CD4-positive, alpha-beta T cell treated with Interleukin-15 for 1 hour (primary cell): ENCODE results near the gene PILRB.
"Not testable (repeated sequence)": the region's sequence is repeated elsewhere in the genome, so short reads cannot be mapped to it uniquely, and the experiment has no call there.

Experiments
- DNase-seq: peaks from one replicate; pipeline ENCODE4 v3.0.0-alpha.2; 2020

Gene PILRB

DNA sequence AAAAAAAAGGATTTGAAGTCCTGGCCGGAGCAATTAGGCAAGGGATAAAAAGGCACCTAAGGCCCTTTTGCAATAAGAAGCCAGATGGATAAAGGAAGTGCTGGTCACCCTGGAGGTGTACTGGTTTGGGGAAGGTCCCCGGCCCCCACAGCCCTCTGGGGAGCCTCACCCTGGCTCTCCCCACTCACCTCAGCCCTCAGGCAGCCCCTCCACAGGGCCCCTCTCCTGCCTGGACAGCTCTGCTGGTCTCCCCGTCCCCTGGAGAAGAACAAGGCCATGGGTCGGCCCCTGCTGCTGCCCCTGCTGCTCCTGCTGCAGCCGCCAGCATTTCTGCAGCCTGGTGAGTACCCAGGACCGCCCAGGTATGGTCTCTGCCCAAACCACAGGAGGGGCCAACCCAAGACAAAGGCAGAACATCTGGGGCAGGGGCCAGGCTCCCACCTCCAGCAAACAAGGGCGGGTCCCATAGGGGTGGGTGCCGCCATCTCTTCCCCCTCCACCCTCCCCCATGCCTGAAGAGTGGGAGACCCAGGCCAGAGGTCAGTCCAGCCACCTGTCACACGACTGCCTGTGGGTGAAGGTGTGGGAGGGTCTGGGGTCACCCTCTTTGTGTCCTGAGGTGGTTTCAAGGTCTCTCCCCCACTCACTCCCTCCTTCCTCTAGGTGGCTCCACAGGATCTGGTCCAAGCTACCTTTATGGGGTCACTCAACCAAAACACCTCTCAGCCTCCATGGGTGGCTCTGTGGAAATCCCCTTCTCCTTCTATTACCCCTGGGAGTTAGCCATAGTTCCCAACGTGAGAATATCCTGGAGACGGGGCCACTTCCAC is at the start of gene PILRB:
PILRB (plus strand) TSS at position 91 of the 830 bp plus-strand sequence; CDS start at position 277, 186 bp downstream.
- DNase-seq = no peak

DNA sequence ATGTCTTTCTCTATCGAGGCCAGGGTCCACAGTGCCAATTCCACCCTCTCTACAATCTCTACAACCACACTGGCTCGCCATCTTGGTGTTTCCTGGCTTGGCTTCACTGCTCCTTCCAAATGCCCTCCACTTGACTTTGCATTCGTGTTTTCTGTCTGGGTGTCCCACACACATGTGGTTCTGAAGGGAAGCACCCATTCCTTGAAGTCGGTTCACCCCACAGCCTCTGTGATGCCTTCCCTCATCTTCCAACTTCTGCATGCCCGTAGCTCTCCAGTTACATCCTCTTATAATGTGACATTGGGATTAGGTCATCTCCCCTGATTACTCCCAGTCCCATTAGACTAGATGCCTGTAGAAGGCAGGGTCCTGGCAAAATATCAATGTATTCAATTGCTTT is 39.6 kb upstream of the PILRB start:
- not testable (repeated sequence) for DNase-seq

DNA sequence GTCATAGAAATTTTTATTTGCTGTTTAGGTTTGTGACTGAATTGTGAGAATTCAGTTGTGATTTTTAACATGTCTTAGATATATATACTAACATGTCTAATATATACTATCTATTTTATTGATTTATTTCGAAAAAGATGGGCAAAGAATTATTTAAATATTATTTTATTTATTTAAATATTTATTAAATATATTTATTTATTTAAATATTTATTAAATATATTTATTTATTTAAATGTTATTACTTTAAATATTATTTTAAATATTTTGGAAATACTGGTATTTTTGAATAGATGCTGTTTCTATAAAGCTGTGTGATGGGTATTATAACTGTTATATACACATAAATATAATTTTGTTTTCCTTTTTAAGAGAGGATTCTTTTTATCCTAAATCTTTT is 36.3 kb upstream of the PILRB start:
- DNase-seq = not testable (repeated sequence)

DNA sequence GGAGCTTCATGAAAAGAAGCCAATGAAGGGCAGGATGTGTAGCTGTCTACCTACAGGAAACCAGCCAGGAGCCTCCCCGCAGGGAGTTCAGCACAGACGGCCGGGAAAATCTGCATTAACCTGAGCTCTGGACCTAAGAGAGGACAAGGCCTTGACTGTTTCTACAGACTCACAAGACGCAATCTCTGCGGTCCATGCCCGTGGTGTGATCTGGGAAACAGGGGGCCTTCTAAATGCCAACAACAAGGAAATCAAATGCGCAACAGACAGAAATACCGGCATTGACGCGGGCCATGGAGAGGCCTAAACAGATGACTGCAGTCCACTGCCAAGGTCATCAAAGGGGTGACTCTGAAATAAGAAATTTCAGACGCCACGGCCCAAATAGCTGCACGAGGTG is 33.7 kb upstream of the PILRB start:
- DNase-seq = not testable (repeated sequence)

DNA sequence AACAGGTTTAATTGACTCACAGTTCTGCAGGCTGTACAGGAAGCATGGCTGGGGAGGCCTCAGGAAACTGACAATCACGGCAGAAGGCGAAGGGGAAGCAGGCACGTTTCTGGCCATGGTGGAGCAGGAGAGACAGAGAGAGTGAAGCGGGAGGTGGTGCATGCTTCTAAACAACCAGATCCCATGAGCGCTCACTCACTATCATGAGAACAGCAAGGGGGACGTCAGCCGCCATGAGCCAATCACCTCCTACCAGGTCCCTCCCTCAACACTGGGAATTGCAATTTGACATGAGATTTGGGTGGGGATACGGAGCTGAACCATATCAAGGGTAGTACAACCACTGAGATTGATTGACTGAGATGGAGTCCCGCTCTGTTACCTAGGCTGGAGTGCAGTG is 32.2 kb upstream of the PILRB start:
- DNase-seq = not testable (repeated sequence)

DNA sequence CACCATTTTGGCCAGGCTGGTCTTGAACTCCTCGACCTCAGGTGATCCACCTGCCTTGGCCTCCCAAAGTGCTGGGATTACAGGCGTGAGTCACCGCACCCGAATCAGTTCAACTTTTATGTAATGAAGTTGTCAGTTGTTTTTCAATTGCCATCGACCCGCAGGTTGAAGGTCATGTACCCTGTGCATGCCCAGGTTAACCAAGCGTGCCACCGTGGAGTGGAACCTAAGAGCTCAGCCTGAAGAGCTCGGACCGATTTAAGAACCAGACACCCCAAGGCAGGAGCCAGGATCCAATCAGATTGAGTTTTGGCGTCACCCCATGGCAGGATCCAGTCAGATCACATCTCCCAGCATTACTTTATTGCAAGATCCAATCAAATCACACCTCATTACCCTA is 31.0 kb upstream of the PILRB start:
- DNase-seq = not testable (repeated sequence)

DNA sequence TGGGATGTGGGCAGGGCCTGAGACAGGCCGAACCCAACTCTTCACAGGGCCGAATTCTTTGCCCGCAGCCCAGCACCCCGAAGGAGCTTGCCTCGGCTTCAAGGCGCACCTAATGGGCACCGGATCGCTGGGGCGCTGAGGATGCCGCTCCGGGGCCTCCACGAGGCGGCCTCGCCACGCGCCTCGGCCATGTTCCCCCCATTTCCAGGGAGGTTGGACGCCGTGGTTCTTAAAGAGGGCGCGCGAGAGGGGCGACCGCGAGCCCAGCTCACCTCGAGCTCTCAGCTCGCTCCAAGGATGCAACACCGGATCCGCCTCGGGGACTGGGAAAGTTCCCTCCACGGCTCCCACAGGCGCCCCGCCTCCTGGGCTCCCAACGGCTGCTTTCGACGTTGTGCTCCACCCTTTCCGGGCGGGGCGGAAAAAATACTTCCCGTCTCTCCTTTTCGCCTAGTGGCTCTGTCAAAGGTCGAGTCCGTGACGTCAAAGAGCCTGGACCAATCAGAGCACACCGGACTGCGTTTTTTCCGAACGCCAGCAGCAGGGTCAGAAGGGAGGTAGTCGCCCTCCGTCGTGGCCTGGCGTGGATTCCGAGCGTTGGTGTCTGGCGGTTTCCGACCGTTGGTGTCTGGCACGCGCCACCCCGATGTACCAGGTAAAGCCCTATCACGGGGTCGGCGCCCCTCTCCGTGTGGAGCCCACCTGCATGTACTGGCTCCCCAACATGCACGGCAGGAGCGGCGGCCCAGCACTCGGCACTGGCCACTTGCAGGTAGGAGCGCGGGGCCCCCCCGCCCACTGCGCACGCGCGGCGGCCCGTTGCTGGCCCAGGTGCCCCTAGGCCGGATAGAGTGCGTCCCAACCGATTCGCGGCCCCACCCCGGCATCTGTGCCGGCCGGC is 22.1 kb upstream of the PILRB start:
- DNase-seq = peak; percentile 93

DNA sequence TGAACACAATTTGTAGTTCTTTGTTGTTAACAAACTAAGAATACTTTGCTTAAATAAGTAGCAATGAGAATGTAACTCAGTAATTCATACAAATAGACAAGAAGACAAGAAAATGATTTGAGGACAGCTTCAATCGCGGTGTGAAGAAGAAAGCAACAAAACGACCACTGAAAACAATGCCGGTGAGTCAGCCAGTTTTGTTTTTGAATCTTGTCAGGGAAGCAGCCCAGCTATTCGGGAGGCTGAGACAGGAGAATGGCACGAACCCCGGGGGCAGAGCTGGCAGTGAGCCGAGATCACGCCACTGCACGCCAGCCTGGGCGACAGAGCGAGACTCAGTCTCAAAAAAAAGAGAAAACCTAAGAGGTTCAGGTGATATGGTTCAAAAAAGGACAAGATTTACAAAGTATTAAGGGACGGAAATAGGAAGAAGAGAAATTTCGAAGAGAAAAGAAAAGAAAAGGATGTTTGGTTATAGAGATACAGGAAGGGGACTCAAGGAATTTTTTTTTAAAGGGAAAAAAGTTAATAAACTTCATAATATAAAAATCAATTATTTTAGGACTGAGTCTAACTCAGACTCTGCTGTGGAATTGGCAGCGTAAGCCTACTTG is 19.7 kb upstream of the PILRB start:
- not testable (repeated sequence) for DNase-seq

DNA sequence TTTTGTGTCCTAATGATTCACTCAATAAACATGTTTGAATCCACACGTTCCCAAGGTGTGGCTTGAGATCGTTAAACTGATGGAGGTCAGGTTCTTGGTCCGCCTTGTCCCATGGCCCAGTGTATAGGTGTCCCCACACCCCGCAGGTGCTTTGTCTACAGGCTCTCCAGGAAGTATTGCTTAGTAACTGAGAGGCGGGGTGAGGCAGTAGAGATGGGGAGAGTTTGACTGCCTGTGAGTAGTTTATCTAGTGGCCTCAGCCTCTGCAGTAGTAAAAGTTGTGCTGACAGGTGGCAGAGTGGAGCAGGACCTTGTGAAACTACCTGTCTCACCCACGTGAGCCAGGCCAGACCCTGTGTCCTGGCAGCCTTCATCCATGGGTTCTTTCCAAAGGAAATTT is 16.6 kb upstream of the PILRB start:
- not testable (repeated sequence) for DNase-seq

DNA sequence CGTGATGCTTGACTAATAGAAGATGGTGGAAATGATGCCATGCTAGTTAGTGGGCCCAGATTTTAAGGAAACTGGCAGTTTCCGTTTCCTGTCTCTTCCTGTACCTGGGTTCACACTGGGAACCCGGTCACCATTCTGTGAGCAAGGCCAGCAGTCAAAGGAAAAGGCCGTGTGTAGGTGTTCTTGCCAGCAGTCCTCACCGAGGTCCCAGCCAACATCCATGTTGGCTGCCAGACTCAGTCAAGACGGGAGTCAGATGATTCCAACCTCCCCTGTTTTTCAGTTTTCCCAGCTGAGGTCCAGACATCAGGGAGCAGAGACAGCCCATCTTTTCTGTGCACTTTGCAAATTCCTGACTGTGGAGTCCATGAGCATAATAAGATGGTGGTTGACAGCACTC is 15.2 kb upstream of the PILRB start:
- no peak for DNase-seq

DNA sequence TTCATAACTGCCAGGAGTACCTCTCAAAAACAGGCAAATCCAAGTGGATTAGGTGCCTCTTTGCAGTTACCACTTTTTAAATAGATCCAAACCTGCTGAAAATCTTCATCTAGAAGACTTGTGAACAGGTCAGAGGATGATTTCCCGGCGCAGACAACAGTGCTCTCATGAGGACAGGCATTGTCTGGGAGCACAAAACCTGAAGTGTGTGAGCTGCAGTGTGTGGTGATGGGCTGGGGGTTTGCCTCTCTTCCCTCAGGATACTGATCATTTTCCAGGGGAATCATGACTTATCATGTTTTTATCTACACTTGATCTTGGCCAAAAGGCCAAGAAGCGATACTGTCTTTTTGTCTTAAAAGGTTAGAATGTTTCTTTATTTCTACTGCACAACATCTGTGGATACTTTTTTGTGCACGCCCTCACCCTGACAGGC is 13.8 kb upstream of the PILRB start:
- not testable (repeated sequence) for DNase-seq

DNA sequence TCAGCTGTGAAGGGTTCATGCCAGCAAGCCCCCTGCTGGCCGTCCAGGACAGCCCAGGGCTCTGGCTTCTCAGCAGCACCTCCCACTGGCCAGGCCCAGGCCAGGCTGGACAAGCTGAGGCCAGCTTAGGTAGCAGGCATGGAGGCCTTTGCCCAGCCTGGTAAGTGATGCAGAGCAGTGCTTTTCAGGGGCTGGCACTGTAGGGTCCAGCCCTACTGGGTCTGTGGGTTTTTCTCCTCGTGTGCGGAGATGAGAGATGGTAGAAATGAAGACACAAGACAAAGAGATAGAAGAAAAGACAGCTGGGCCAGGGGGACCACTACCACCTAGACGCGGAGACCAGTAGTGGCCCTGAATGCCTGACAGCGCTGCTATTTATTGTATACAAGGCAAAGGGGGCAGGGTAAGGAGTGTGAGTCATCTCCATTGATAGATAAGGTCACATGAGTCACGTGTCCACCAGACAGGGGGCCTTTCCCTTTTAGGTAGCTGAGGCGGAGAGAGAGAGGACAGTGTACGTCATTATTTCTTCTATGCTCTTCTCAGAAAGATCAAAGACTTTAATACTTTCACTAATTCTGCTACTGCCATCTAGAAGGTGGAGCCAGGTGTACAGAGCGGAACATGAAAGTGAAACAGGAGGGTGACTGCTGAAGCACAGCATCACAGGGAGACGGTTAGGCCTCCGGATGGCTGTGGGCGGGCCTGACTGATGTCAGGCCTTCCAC is 13.2 kb upstream of the PILRB start:
- DNase-seq = peak; percentile 95

DNA sequence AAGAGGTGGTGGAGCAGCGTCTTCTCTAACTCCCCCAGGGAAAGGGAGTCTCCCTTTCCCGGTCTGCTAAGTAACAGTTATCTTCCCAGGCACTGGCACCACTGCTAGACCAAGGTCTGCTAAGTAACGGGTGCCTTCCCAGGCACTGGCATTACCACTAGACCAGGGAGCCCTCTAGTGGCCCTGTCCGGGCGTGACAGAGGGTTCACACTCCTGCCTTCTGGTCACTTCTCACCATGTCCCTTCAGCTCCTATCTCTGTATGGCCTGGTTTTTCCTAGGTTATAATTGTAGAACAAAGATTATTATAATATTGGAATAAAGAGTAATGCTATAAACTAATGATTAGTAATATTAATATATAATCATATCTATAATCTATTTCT is 12.6 kb upstream of the PILRB start:
- peak; percentile 78 for DNase-seq

DNA sequence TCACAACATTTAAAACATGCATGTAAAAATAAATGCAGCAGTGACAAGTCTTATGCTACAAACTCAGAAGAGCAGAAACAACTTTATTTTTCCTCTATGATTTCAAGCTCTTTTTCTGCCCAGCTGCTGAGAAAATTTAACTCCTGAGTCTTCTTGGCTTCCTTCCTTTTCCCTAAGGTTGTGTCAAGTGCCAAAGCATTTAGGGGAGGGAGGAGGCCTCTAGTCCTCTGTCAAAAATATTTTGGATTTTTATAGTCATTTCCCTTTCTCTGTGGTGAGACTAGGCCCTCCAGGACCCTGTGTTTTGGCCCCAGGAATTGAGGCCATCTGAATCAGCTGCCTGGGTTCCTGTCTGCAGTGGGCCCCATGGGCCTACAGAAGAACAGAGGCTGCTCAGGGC is 11.0 kb upstream of the PILRB start:
- no peak for DNase-seq

DNA sequence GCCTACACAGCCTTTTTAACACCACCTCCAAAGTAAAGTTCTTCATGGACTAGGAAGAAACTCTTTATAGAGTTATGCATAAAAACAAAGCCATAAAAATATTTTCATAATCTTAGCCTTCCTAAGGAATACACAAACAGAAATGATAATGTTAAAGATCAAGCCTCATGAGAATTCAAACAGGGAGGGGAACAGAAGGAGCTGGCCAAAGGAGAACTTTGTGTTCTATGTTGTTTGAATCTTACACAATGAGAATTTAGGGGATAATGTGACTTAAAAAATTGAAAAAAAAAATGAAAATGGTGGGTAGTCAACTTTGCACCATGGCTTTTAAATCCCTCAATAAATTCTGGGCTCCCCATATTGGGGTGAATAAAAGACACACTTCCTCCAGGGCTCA is 9.1 kb upstream of the PILRB start:
- no peak for DNase-seq

DNA sequence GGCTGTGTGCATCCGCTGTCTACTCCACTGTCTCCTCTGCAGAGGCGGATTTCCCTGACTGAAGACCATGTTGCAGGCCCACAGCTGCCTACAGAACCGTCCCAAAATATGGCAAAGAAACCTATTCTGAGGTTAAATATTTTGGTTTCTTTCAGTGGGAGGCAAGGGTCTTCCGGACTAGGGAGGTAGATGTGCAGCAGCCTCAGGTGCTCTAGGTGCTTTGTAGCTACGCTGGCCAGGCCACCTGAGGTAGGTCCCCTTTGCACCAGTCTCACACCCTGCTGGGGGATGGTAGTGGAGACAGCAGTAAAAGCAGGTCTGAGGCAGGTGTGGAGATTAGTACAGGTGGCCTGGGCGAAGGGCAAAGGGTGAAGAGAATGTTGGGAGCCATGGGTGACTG is 8.2 kb upstream of the PILRB start:
- DNase-seq = no peak

DNA sequence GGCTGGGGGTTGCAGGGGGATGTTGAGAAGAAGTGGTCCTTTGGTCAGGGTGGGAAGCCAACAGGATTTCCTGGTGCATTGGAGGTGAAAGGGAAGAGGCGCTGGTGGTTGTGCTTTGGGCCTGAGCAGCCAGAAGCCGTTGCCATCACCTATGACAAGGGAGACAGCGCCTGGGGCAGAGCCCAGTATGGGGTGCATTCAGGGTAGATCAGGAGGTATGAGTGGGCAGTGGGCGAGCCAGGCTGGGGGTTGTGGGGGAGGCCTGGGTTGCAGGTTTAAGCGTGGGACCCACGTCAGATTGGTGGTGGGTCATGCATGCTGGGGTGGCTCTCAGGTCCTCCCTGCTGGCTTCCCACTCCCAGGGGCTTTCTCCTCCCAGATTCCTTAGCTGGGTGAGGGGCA is 6.3 kb upstream of the PILRB start:
- no peak for DNase-seq

DNA sequence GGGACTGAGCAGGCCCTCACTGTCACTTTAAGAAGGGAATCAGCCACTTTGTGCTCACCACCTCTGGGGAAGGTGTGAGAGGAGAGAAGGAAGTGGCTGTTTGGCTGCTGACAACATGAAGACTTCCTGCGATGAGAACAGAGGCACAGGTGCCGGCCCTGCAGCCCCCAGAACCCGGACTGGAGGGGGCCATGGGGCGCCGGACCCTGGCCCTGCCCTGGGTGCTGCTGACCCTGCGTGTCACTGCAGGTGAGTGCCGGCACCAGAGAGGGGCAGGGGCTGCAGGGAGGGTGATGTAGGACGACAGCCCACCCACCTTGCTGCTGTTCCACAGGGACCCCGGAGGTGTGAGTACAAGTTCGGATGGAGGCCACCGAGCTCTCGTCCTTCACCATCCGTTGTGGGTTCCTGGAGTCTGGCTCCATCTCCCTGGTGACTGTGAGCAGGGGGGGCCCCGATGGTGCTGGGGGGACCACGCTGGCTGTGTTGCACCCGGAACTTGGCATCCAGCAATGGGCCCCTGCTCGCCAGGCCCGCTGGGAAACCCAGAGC is 5.6 kb upstream of the PILRB start:
- DNase-seq = not testable (repeated sequence)

DNA sequence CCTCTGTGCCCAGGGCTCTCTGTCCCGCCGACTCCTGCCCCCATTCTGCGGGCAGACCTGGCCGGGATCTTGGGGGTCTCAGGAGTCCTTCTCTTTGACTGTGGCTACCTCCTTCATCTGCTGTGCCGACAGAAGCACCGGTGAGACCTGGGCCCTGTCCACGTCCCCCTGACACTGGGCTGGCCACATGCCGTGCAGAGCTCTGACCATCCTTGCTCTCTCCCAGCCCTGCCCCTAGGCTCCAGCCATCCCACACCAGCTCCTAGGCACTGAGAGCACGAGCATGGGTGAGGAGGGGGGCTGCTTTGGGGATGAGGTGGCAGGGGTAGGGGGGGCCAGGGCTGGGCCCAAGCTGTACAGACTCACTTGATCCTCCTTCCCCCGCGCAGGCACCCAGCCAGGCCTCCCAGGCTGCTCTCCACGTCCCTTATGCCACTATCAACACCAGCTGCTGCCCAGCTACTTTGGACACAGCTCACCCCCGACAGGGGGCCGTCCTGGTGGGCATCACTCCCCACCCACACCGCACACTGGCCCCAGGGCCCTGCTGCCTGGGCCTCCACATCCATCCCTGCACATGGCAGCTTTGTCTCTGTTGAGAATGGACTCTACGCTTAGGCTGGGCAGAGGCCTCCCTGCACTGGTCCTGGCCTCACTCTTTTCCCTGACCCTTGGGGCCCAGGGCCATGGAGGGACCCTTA is 4.8 kb upstream of the PILRB start:
- no peak for DNase-seq

DNA sequence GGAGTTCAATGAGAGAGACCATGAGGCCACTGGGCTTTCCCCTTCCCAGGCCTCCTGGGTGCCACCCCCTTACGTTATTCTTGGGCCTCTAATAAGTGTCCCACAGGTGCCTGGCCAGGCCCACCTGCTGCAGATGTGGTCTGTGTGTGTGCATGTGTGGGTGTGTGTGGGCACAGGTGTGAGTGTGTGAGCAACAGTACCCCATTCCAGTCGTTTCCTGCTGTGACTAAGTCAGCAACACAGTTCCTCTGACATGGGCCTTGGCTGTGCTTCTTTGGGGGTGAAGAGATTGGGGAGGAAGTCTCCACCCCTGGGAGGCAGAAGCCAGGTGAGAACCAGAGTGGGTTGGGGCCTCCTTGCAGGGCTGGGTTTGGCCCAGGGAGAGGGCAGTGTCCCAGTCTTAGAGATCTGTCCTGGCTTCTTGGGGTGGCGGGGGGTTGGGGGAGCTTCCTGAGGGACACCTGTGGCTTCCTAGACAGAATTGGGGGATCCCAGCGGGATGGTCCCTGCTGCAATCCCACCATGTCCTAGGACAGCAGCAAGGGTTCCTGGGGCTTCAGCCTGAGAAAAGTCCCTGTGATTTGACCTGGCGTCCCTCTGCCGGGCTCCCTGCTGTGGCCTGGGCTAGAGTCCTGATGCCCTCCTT is 4.1 kb upstream of the PILRB start:
- peak; percentile 46 for DNase-seq

DNA sequence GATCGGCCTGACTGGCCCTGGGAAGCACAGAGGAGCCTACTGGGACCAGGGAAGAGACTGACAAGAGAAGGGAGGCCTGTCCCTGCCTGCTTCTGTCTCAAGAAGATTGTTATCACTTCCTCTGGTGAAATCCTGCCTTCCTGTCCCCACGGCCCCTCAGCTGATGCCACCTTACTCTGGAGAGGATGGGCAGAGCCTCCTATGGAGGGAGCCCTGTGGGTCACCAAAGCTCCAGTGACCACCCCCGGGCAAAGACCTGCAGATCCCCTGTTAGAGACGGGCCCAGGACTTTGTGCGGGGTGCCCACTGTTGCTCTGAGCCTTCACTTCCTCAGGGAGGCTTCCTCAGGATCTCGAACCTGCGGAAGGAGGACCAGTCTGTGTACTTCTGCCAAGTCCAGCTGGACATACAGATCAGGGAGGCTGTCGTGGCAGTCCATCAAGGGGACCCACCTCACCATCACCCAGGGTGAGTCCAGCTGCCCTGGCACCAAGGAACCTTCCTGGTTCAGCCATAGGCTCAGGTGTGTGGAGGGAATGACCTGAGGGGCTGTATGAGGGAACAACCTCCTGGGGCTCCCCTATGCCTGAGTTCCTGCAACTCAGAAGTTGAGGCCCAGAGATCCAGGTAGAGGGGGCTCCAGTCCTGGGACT is 1.4 kb upstream of the PILRB start:
- no peak for DNase-seq
